Ovary (tissue), 9 donors: ENCODE measurements around the gene GLO1. TPM values are rescaled to one million over a fixed set of nuclear protein-coding genes. Genes with fewer than 3 reads are reported as not detected.

Experiments
- DNase-seq, 5 donors: peaks; one replicate each; pipeline ENCODE4 v3.0.0-alpha.2; 2019 to 2020
- H3K27ac ChIP-seq, 2 donors: fragments of 200-600 bp; one replicate each; pipeline versions ENCODE4 v1.5.1 to v1.8.0; 2019 to 2022
- H3K27me3 ChIP-seq: fragments of 200-600 bp; one replicate; pipeline ENCODE4 v1.8.0; 2022
- H3K36me3 ChIP-seq: fragments of 200-600 bp; sonication (generic); one replicate; pipeline ENCODE4 v1.5.1; 2019
- H3K4me1 ChIP-seq: one replicate; pipeline ENCODE4 v1.8.1; 2013; ENCODE audit warnings: mild to moderate bottlenecking, moderate library complexity; ENCODE audit not compliant: insufficient read depth
- H3K4me3 ChIP-seq: fragments of 200-600 bp; sonication (generic); one replicate; pipeline ENCODE4 v1.5.1; 2017
- H3K9me3 ChIP-seq, 2 donors: fragments of 200-600 bp in 1 of 2; sonication (generic) in 1 of 2; one replicate each; pipeline versions ENCODE4 v1.5.1 to v1.8.1; 2013 to 2019; ENCODE audit warnings: mild to moderate bottlenecking in 1 of 2, moderate library complexity in 1 of 2
- CTCF ChIP-seq, 3 donors: fragments of 450-650 bp in 2 of 3; fragments of 200-600 bp in 1 of 3; IDR thresholded peaks; one replicate each; pipeline versions ENCODE4 v1.5.1 to v1.8.0; 2016 to 2022; ENCODE audit warnings: antibody characterized with exemption in 3 of 3, mild to moderate bottlenecking in 1 of 3
- EP300 ChIP-seq: sonication (generic); formaldehyde crosslinking; IDR thresholded peaks from one replicate; pipeline ENCODE4 v1.6.1; 2017; ENCODE audit warnings: antibody characterized with exemption
- POLR2A ChIP-seq: fragments of 450-650 bp; IDR thresholded peaks from one replicate; pipeline ENCODE4 v1.6.1; 2017; ENCODE audit warnings: antibody characterized with exemption, mild to moderate bottlenecking, moderate library complexity
- WGBS, 3 donors: extraction: QIAGEN DNeasy Blood & Tissue Kit in 1 of 3; methylation state at CpG; one replicate each; pipeline versions ENCODE4 v1.1.5 to v1.1.7; 2013 to 2017; 5-methylcytosine and 5-hydroxymethylcytosine counted together
- intact Hi-C, 4 donors: fragments of 100-400 bp; cut with DNase I; formaldehyde crosslinking; loops; one replicate each; pipeline versions ENCODE4 v1.11.0 to v1.15.1; 2022 to 2023
- polyA plus RNA-seq, 2 donors: library from polyadenylated mRNA; stranded (reverse); fragments of 200-250 nt in 1 of 2; fragments of 350-450 nt in 1 of 2; fragmentation: Illumina TruSeq in 1 of 2; extraction: RNeasy Lipid Tissue Mini Kit (QIAGEN cat#74804) in 1 of 2; gene quantifications; one replicate each; pipeline ENCODE4 v1.2.3, GENCODE V29; 2013 to 2014
- total RNA-seq, 7 donors: library from RNA; depleted of rRNA in 2 of 7; stranded (reverse); fragments of >200 nt in 2 of 7; fragmentation: NEBNext Ultra II Directional in 3 of 7; extraction: Animal tissue kit (Norgen Biotek cat#: 25700) in 3 of 7; gene quantifications; one replicate each; pipeline versions ENCODE4 v1.1.0 to v1.2.4, GENCODE V29; 2016 to 2023
- donor health status: DM: no; HTN: no; CAD: no; lungs with moderate emphysema.
- donor health status: DM: no; HTN: no; CAD: no.
- donor health status: Bipolar disorder and iron deficiency.
- donor health status: DM: yes; HTN: yes; CAD: no.
- donor health status: DM: no; HTN: no; CAD: no.
- donor health status: DM: yes; HTN: yes; CAD: no.

Gene GLO1
- total and polyA plus RNA-seq, 9 donors, result 76.3 to 154 (median 96.7) TPM

GRCh38 chr6:38724343-38724742 is 21.4 kb upstream of the GLO1 start:
- no peaks in the 10 kb centered on the region for H3K9me3 ChIP-seq
- WGBS, 3 donors, result 65 to 75% (median 68%) methylated on average over 5 of the region's 5 CpGs
- intact Hi-C loops, result no loop called here
- no peak overlapping the region for H3K4me3 ChIP-seq
- TF ChIP-seq CTCF (IDR thresholded peaks at IDR 0.05) (no peak), EP300 (no peak), POLR2A (no peak)
- no peaks in the 10 kb centered on the region for H3K27me3 ChIP-seq
- no peaks in the 10 kb centered on the region for H3K36me3 ChIP-seq
- H3K27ac ChIP-seq, result no peak overlapping the region
- H3K4me1 ChIP-seq, result no peaks in the 10 kb centered on the region
- DNase-seq, result no peak

DNA sequence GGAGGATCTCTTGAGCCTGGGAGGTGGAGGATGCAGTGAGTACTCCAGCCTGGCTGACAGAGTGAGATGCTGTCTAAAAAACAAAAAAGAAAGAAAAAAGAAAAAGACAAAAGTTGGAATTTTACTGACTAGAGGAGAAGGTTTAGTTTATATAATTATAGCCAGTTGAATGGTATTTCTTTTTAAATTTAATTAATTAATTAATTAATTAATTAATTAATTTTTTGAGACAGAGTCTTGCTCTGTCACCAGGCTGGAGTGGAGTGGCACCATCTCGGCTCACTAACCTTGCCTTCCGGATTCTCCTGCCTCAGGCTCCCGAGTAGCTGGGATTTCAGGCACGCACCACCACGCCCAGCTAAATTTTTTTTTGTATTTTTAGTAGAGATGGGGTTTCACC is 20.8 kb upstream of the GLO1 start:
- H3K27ac ChIP-seq, result no peak overlapping the region
- H3K4me3 ChIP-seq, result no peak overlapping the region
- no peaks in the 10 kb centered on the region for H3K9me3 ChIP-seq
- 88 to 99% (median 94%) methylated on average over 5 of the region's 5 CpGs for WGBS, 3 donors
- no peak for TF ChIP-seq EP300
- no peak for TF ChIP-seq CTCF (IDR thresholded peaks at IDR 0.05)
- TF ChIP-seq POLR2A, result no peak
- H3K36me3 ChIP-seq, result no peaks in the 10 kb centered on the region
- no peaks in the 10 kb centered on the region for H3K27me3 ChIP-seq
- intact Hi-C loops, result no loop called here
- no peak for DNase-seq
- H3K4me1 ChIP-seq, result no peaks in the 10 kb centered on the region

DNA sequence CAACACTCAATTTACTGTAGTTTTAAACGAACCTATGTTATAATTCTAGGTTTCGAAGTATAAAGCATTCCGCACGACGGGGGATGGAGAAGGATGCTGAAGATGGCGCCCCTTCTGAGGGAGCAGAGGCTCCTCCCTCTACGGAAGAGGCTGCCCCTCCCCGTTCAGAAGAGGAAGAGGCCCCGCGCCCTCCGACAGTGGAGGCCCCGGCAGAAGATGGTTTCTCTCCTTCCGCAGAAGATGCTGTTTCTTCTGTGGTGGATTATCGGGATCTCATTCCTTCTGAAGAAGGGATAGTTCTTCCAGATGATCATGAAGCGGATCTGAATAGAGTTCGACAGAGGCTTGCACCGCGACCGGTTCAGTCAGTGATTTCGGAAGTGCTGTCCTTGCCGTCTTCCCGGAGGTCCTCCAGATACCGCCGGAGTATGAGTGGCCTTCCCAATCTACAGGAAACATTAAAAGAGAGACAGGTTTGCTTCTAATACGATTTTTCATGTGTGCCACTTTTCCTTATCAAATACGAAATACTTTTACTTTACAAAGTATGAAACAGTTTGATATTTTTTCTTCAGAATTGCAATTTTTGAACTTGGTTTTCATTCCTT is 19.9 kb upstream of the GLO1 start:
- WGBS, 3 donors, result 90 to 91% (median 91%) methylated on average over 26 of the region's 26 CpGs
- no peaks in the 10 kb centered on the region for H3K9me3 ChIP-seq
- intact Hi-C loops, result no loop called here
- no peaks in the 10 kb centered on the region for H3K4me1 ChIP-seq
- H3K36me3 ChIP-seq, result no peaks in the 10 kb centered on the region
- no peak overlapping the region for H3K27ac ChIP-seq
- no peaks in the 10 kb centered on the region for H3K27me3 ChIP-seq
- DNase-seq, result no peak
- no peak for TF ChIP-seq EP300
- TF ChIP-seq CTCF (IDR thresholded peaks at IDR 0.05), result no peak
- no peak for TF ChIP-seq POLR2A
- no peak overlapping the region for H3K4me3 ChIP-seq

DNA sequence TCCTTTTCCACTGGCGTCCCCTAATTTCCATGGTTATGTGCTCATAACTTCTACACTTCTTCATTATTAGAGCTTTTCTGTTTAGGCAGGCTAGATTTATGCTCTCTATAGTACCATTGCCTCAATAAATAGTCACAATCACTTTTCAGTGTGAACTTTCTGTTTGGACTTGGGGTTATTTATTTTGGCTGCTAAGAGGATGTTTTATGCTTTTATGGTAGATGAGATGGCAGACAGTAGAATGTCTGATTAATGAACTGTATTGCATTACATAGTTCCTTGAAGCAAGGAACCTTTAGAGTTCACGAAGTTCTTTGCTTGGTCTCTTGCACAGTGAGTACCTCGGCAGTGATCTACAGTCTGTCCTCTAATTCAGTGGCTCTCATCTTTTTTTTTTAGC is 19.1 kb upstream of the GLO1 start:
- Histone ChIP-seq H3K36me3 (no peaks in the 10 kb centered on the region), H3K27me3 (no peaks in the 10 kb centered on the region), H3K27ac (no peak overlapping the region), H3K9me3 (no peaks in the 10 kb centered on the region), H3K4me3 (no peak overlapping the region), H3K4me1 (no peaks in the 10 kb centered on the region)
- intact Hi-C loops, result no loop called here
- TF ChIP-seq POLR2A (no peak), EP300 (no peak), CTCF (IDR thresholded peaks at IDR 0.05) (no peak)
- no peak for DNase-seq
- 68 to 83% (median 75%) methylated on average over 3 of the region's 3 CpGs for WGBS, 3 donors
